GM12878 (cell line): ENCODE data around the gene TCOF1. TPM values are rescaled to one million over a fixed set of nuclear protein-coding genes. Genes with fewer than 3 reads are reported as not detected.

Experiments
- ATAC-seq: fragments of 200-7000 bp; cut with Tn5 transposase; 3 replicates; pipeline ENCODE4 v1.9.1; 2020; ENCODE audit warnings: mild to moderate bottlenecking, moderate library complexity
- BruUV-seq: library from RNA; stranded (reverse); fragments of 400-500 nt; replicated peaks from 2 replicates; lab custom pipeline; 2021; lab: Mats Ljungman, UMichigan
- CTCF ChIA-PET: fragments of 300-600 bp; sonication (Branson Sonifier 250); formaldehyde crosslinking; extraction: SDS; loops from one replicate; lab custom pipeline; 2021; ENCODE audit warnings: inconsistent platforms; lab: Yijun Ruan, JAX
- POLR2A ChIA-PET: fragments of 350-600 bp; formaldehyde crosslinking; extraction: SDS; loops from one replicate; lab custom pipeline; 2021; ENCODE audit warnings: inconsistent platforms; lab: Charles Lee
- RAD21 ChIA-PET: fragments of 300-600 bp; sonication (Branson Sonifier 250); formaldehyde crosslinking; loops from one replicate; lab custom pipeline; 2023; ENCODE audit warnings: antibody characterized with exemption; ENCODE audit not compliant: unreplicated experiment; lab: Charles Lee
- SMC1A ChIA-PET: fragments of 300-600 bp; sonication (Branson Sonifier 250); formaldehyde crosslinking; loops from one replicate; lab custom pipeline; 2023; ENCODE audit not compliant: unreplicated experiment, uncharacterized antibody; lab: Charles Lee
- DNase-seq: peaks from one replicate; pipeline ENCODE4 v3.0.0-alpha.2; 2011; ENCODE audit warnings: low read depth, low spot score
- FAIRE-seq: peaks from 3 replicates; lab custom pipeline; 2011; peaks lifted over from hg19 to GRCh38; lab: Jason Lieb, UNC
- H2AFZ ChIP-seq: 2 replicates; pipeline ENCODE4 v1.6.0; 2011; ENCODE audit warnings: low read depth, low read length, control low read depth; ENCODE audit not compliant: control insufficient read depth
- H3K27ac ChIP-seq: 2 replicates; pipeline ENCODE4 v1.5.1; 2011; ENCODE audit warnings: control low read depth; ENCODE audit not compliant: control insufficient read depth, insufficient read depth
- H3K27me3 ChIP-seq, 2 experiments: replicated peaks in 1 of 2; 2 replicates each; pipeline versions ENCODE4 v1.6.0 to v1.6.1; 2011; ENCODE audit warnings: low read length in 1 of 2; ENCODE audit not compliant: control insufficient read depth in 2 of 2, insufficient read depth in 2 of 2
- H3K36me3 ChIP-seq, 2 experiments: 2 replicates each; pipeline ENCODE4 v1.5.1; 2011; ENCODE audit warnings: low read length in 1 of 2; ENCODE audit not compliant: control insufficient read depth in 2 of 2, insufficient read depth in 2 of 2
- H3K4me1 ChIP-seq: 2 replicates; pipeline ENCODE4 v1.6.1; 2011; ENCODE audit warnings: mild to moderate bottlenecking, low read length, moderate library complexity, mixed read lengths; ENCODE audit not compliant: control insufficient read depth, insufficient read depth
- H3K4me2 ChIP-seq: 2 replicates; pipeline ENCODE4 v1.6.0; 2011; ENCODE audit warnings: control low read depth; ENCODE audit not compliant: control insufficient read depth, insufficient read depth
- H3K4me3 ChIP-seq: fragments of 200-600 bp; sonication (generic); 2 replicates; pipeline ENCODE4 v1.5.1; 2016
- H3K79me2 ChIP-seq: 2 replicates; pipeline ENCODE4 v1.6.0; 2011; ENCODE audit warnings: low read length; ENCODE audit not compliant: control insufficient read depth, insufficient read depth
- H3K9ac ChIP-seq: 2 replicates; pipeline ENCODE4 v1.8.0; 2011; ENCODE audit warnings: low read length, control low read depth, mixed read lengths; ENCODE audit not compliant: control insufficient read depth, insufficient read depth
- H3K9me3 ChIP-seq: replicated peaks from 3 replicates; pipeline ENCODE4 v1.5.1; 2011; ENCODE audit warnings: mild to moderate bottlenecking, low read length; ENCODE audit not compliant: control insufficient read depth, insufficient read depth
- H4K20me1 ChIP-seq: 2 replicates; pipeline ENCODE4 v1.6.0; 2011; ENCODE audit not compliant: control insufficient read depth, insufficient read depth
- FOXM1 ChIP-seq: IDR thresholded peaks from 2 replicates; pipeline ENCODE4 v1.6.1; 2012; ENCODE audit warnings: low read depth, mild to moderate bottlenecking, inconsistent platforms, low read length, moderate library complexity
- JUNB ChIP-seq: IDR thresholded peaks from 2 replicates; pipeline ENCODE4 v1.6.1; 2016; ENCODE audit warnings: antibody characterized with exemption, mild to moderate bottlenecking
- NBN ChIP-seq: fragments of 450-650 bp; IDR thresholded peaks from 2 replicates; pipeline ENCODE4 v1.6.1; 2016
- POU2F2 ChIP-seq: IDR thresholded peaks from 3 replicates; pipeline ENCODE4 v1.6.1; 2011; ENCODE audit warnings: low read depth, mild to moderate bottlenecking, low read length, borderline replicate concordance
- RB1 ChIP-seq: fragments of 450-650 bp; formaldehyde crosslinking; IDR thresholded peaks from 2 replicates; pipeline ENCODE4 v1.6.1; 2017; ENCODE audit warnings: mild to moderate bottlenecking, borderline replicate concordance
- RBBP5 ChIP-seq: fragments of 200-600 bp; sonication (generic); conservative IDR thresholded peaks from 2 replicates; pipeline ENCODE4 v1.6.1; 2016
- SMARCA5 ChIP-seq: fragments of 450-650 bp; IDR thresholded peaks from 2 replicates; pipeline ENCODE4 v1.6.1; 2017; ENCODE audit warnings: mild to moderate bottlenecking
- YBX1 ChIP-seq: fragments of 450-650 bp; IDR thresholded peaks from 2 replicates; pipeline ENCODE4 v1.6.1; 2016; ENCODE audit warnings: antibody characterized with exemption
- WGBS: methylation state at CpG from one replicate; pipeline ENCODE4 v1.1.6; 2016; ENCODE audit warnings: low lambda C conversion rate; ENCODE audit not compliant: insufficient replicate concordance, insufficient coverage; ENCODE audit errors: missing lambda C conversion rate; 5-methylcytosine and 5-hydroxymethylcytosine counted together
- in situ Hi-C: fragments of 300-500 bp; cut with MboI; formaldehyde crosslinking; loops from 9 replicates; pipeline ENCODE4 v1.14.3; 2018; ENCODE audit warnings: mixed read lengths
- intact Hi-C: fragments of 100-400 bp; cut with micrococcal nuclease; formaldehyde crosslinking; loops from one replicate; pipeline ENCODE4 v1.14.2; 2022; ENCODE audit not compliant: unreplicated experiment
- polyA plus RNA-seq, 11 experiments: library from polyadenylated mRNA; depleted of rRNA in 4 of 11; unstranded in 6 of 11; stranded (reverse) in 5 of 11; fragments of >200 nt; fragmentation: Nextera tagmentation in 4 of 11; fragmentation: Illumina TruSeq in 1 of 11; extraction: Ambion mirVana in 4 of 11; extraction: Trizol in 1 of 11; gene quantifications; 1 replicate in 1 of 11; 2 replicates in 10 of 11; pipeline versions ENCODE4 v1.2.1 to v1.2.3, GENCODE V29; 2011 to 2016; ENCODE audit warnings: inconsistent platforms in 2 of 11, missing spikeins in 2 of 11, low read depth in 1 of 11
- total RNA-seq, 4 experiments: library from RNA; depleted of rRNA in 3 of 4; stranded (reverse); fragments of >200 nt in 3 of 4; fragmentation: Illumina TruSeq in 1 of 4; extraction: Trizol in 1 of 4; gene quantifications; 2 replicates each; pipeline versions ENCODE4 v1.2.1 to v1.2.3, GENCODE V29; 2013 to 2021
- TF ChIP-seq, protein P1 (sequence below): IDR thresholded peaks from 2 replicates; pipeline ENCODE4 v1.6.1; 2012; ENCODE audit warnings: low read length, inconsistent platforms
- TF ChIP-seq, protein P2 (sequence below): fragments of 450-650 bp; IDR thresholded peaks from 2 replicates; pipeline ENCODE4 v1.6.1; 2016; ENCODE audit warnings: mild to moderate bottlenecking, moderate library complexity, borderline replicate concordance

TCOF1 gene
- total and polyA plus RNA-seq, 10 of the 15 experiments (the other 5 are each of a cell fraction or from before 2014, with no cell fraction given): 8.7 to 83.9 (median 38.9) TPM

DNA sequence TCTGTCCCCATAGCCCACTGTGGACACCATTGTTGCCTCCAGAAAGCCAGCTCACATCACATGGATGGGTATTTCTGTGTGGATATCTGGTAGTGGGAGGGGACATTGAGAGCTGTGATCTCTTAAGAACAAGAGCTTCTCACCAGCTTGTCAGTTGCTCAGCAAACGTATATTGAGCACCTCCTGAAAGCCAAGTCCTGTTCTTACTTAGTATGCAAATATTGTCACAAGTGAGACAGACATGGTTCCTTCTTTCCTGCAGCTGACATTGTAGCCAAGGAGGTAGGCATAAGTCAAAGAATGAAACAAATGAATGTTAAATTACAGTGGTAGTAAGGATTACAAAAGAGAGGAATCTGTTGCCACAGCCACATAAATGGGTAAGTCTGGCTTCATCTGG is 3.8 kb downstream of the TCOF1 start:
- H3K9me3 ChIP-seq: no peaks in the 10 kb centered on the region
- WGBS: 9% methylated on average over 1 of the region's 1 CpG
- H4K20me1 ChIP-seq: no peaks in the 10 kb centered on the region
- H3K27ac ChIP-seq: peak overlapping the region; percentile 23
- TF ChIP-seq NBN (no peak), POU2F2 (peak; percentile 89)
- ChIA-PET RAD21 (interaction anchor here (1.1 to 1.6 kb wide), 3 partner anchors 10 to 484 kb away, joined by 3 to 7 read pairs (median 4); no protein-coding TSS in a partner anchor), CTCF (interaction anchor here (0.8 to 3.3 kb wide), 5 partner anchors 10 to 89 kb away, joined by 3 to 20 read pairs (median 6); no protein-coding TSS in a partner anchor), SMC1A (interaction anchor here (0.7 to 1.4 kb wide), 2 partner anchors 10 to 12 kb away, joined by 5 to 7 read pairs; no protein-coding TSS in a partner anchor), POLR2A (interaction anchor here (0.5 to 1.7 kb wide), 5 partner anchors 50 to 677 kb away, joined by 3 to 7 read pairs (median 4); no protein-coding TSS in a partner anchor)
- in situ Hi-C loops: no loop called here
- no TSS peak for BruUV-seq
- intact Hi-C loops: no loop called here
- no peaks in the 10 kb centered on the region for H3K27me3 ChIP-seq
- H3K4me1 ChIP-seq: peaks cover 25% of the 10 kb centered on the region
- H2AFZ ChIP-seq: no peak overlapping the region
- ATAC-seq (peak; percentile 22), FAIRE-seq (peak; percentile 38), DNase-seq (peak; percentile 41)
- 0 out of 2 replicates have a peak overlapping the region, but pooled peaks have one; percentile 5 for H3K9ac ChIP-seq
- H3K4me3 ChIP-seq: peak overlapping the region; percentile 33; the same call in 1 of the 2 replicates
- peaks cover 39% of the 10 kb centered on the region for H3K79me2 ChIP-seq
- H3K4me2 ChIP-seq: peak overlapping the region; percentile 78
- H3K36me3 ChIP-seq: peaks cover 14 to 27% of the 10 kb centered on the region in 2 experiments

DNA sequence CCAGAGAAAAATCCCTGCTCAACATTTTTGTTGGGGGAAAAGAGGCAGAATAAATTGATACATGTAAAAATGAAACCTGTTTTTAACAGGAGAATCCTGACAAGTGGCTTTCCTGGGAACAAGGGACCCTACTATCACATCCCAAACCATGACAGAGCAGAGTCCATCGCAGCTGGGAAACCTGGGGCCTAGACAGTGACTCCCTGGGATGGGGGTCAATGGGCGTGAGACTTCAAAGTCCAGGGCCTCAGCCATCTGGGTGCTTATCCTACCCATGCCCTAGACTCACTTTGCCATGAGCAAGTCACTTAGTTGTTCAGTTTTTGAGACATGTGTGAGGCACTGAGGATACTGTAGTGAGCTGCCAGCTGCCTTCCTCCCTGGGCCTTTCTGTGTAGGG is 5.7 kb downstream of the TCOF1 start:
- Histone ChIP-seq H3K4me3 (no peak overlapping the region), H3K27ac (no peak overlapping the region), H3K79me2 (peaks cover 32% of the 10 kb centered on the region), H3K4me1 (peaks cover 25% of the 10 kb centered on the region), H3K9ac (no peak overlapping the region), H3K36me3 (peaks cover 20 to 28% of the 10 kb centered on the region in 2 experiments), H3K27me3 (no peaks in the 10 kb centered on the region), H4K20me1 (no peaks in the 10 kb centered on the region), H3K4me2 (no peak overlapping the region), H2AFZ (no peak overlapping the region), H3K9me3 (no peaks in the 10 kb centered on the region)
- no peak for DNase-seq
- ATAC-seq: no peak
- ChIA-PET SMC1A (interaction anchor here (1.0 to 2.3 kb wide), 2 partner anchors 28 to 35 kb away, joined by 3 to 11 read pairs; no protein-coding TSS in a partner anchor), POLR2A (interaction anchor here (0.9 to 1.0 kb wide), 2 partner anchors 19 to 69 kb away, joined by 3 read pairs; no protein-coding TSS in a partner anchor), CTCF (interaction anchor here (1.2 to 3.3 kb wide), 4 partner anchors 12 to 181 kb away, joined by 3 to 20 read pairs (median 9); partner anchors contain the start of gene RPS14), RAD21 (no interaction called here)
- BruUV-seq: no TSS peak
- in situ Hi-C loops (no loop called here), intact Hi-C loops (no loop called here)
- WGBS: 100% methylated on average over 2 of the region's 2 CpGs
- no peak for FAIRE-seq
- TF ChIP-seq JUNB: no peak
- no peak for TF ChIP-seq RB1
- no peak for TF ChIP-seq SMARCA5
- TF ChIP-seq YBX1: no peak
- TF ChIP-seq, protein P1, sequence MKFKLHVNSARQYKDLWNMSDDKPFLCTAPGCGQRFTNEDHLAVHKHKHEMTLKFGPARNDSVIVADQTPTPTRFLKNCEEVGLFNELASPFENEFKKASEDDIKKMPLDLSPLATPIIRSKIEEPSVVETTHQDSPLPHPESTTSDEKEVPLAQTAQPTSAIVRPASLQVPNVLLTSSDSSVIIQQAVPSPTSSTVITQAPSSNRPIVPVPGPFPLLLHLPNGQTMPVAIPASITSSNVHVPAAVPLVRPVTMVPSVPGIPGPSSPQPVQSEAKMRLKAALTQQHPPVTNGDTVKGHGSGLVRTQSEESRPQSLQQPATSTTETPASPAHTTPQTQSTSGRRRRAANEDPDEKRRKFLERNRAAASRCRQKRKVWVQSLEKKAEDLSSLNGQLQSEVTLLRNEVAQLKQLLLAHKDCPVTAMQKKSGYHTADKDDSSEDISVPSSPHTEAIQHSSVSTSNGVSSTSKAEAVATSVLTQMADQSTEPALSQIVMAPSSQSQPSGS: no peak
- TF ChIP-seq, protein P2, sequence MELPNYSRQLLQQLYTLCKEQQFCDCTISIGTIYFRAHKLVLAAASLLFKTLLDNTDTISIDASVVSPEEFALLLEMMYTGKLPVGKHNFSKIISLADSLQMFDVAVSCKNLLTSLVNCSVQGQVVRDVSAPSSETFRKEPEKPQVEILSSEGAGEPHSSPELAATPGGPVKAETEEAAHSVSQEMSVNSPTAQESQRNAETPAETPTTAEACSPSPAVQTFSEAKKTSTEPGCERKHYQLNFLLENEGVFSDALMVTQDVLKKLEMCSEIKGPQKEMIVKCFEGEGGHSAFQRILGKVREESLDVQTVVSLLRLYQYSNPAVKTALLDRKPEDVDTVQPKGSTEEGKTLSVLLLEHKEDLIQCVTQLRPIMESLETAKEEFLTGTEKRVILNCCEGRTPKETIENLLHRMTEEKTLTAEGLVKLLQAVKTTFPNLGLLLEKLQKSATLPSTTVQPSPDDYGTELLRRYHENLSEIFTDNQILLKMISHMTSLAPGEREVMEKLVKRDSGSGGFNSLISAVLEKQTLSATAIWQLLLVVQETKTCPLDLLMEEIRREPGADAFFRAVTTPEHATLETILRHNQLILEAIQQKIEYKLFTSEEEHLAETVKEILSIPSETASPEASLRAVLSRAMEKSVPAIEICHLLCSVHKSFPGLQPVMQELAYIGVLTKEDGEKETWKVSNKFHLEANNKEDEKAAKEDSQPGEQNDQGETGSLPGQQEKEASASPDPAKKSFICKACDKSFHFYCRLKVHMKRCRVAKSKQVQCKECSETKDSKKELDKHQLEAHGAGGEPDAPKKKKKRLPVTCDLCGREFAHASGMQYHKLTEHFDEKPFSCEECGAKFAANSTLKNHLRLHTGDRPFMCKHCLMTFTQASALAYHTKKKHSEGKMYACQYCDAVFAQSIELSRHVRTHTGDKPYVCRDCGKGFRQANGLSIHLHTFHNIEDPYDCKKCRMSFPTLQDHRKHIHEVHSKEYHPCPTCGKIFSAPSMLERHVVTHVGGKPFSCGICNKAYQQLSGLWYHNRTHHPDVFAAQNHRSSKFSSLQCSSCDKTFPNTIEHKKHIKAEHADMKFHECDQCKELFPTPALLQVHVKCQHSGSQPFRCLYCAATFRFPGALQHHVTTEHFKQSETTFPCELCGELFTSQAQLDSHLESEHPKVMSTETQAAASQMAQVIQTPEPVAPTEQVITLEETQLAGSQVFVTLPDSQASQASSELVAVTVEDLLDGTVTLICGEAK: no peak
- TF ChIP-seq RBBP5: no peak
- no peak for TF ChIP-seq FOXM1
